ENCODE results near the gene PSMD6.

DNA sequence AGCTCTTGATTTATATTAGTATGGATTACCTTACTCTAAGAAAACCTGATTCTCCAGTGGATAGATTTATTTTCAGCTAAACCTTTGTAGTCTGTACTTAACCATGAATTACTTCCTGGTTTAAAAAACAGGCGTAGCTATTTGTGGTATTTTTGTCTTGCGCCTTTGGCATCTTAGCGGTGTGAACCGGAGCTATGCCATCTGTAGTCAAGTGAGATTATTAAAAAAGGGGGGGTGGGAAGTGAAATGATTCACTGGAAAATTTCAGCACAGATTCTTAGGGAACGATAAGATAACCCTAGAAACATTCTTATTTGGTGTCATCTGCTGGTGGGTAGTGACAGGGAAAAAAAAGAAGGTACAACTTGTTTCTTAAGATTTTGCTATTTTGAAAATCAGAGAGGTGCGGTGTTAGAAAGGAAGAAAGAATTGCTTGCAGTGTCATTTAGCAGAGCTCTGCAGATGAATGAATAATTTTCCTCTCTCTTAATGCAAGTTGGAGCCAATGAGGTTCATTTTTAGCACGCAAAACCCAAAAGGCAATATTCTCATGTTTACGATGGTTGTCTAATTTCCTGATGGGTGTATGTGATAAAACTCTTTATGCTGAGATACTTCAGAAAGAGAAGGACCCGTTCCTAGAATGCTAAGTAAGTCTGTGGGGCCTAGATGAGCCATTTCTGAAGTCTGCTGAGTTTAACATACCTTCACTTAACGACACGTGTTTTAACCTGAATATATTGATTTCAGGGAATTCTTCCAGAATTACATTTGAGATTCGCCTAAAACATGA is 44.0 kb downstream of the PSMD6 start:
- no peak for TF ChIP-seq POLR2A (IDR thresholded peaks at IDR 0.05)
- TF ChIP-seq, protein P1, sequence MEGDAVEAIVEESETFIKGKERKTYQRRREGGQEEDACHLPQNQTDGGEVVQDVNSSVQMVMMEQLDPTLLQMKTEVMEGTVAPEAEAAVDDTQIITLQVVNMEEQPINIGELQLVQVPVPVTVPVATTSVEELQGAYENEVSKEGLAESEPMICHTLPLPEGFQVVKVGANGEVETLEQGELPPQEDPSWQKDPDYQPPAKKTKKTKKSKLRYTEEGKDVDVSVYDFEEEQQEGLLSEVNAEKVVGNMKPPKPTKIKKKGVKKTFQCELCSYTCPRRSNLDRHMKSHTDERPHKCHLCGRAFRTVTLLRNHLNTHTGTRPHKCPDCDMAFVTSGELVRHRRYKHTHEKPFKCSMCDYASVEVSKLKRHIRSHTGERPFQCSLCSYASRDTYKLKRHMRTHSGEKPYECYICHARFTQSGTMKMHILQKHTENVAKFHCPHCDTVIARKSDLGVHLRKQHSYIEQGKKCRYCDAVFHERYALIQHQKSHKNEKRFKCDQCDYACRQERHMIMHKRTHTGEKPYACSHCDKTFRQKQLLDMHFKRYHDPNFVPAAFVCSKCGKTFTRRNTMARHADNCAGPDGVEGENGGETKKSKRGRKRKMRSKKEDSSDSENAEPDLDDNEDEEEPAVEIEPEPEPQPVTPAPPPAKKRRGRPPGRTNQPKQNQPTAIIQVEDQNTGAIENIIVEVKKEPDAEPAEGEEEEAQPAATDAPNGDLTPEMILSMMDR (IDR thresholded peaks at IDR 0.05) = no peak
- TF ChIP-seq EP300 (IDR thresholded peaks at IDR 0.05; ENCODE audit: low read depth) = no peak
- no peak for TF ChIP-seq POLR2AphosphoS5 (IDR thresholded peaks at IDR 0.05)
